Neural crest cell (in vitro differentiated cells): ENCODE measurements around the gene GPR162. TPM values are rescaled to one million over a fixed set of nuclear protein-coding genes. Genes with fewer than 3 reads are reported as not detected.

Experiments used
- DNase-seq: peaks from one replicate; pipeline ENCODE4 v3.0.0; 2021; ENCODE audit warnings: low read depth, mixed read lengths, low spot score
- H3K27ac Mint-ChIP-seq: one replicate; pipeline ENCODE4 v1.8.0; 2021; ENCODE audit warnings: mild to moderate bottlenecking, mixed read lengths; ENCODE audit not compliant: unreplicated experiment
- H3K27me3 Mint-ChIP-seq: 2 replicates; pipeline ENCODE4 v1.8.0; 2021; ENCODE audit warnings: low read depth, mild to moderate bottlenecking, mixed read lengths
- H3K36me3 Mint-ChIP-seq: 2 replicates; pipeline ENCODE4 v1.8.0; 2021; ENCODE audit warnings: low read depth, mild to moderate bottlenecking, mixed read lengths
- H3K4me1 Mint-ChIP-seq: 2 replicates; pipeline ENCODE4 v1.8.0; 2021; ENCODE audit warnings: mixed read lengths
- H3K4me3 Mint-ChIP-seq: one replicate; pipeline ENCODE4 v1.8.0; 2021; ENCODE audit warnings: mild to moderate bottlenecking, mixed read lengths
- H3K9me3 Mint-ChIP-seq: 2 replicates; pipeline ENCODE4 v1.8.0; 2021; ENCODE audit warnings: mixed read lengths
- total RNA-seq: library from RNA; stranded (reverse); gene quantifications from 2 replicates; pipeline ENCODE4 v1.2.1, GENCODE V29; 2021
- TF ChIP-seq, protein P1 (sequence below): fragments of 200-600 bp; sonication (generic); conservative IDR thresholded peaks from 2 replicates; pipeline ENCODE4 v1.5.0; 2021; ENCODE audit warnings: antibody characterized with exemption, mild to moderate bottlenecking

GPR162 gene
- total RNA-seq, 1 donor from 2014 or later, result 16.4 TPM

DNA sequence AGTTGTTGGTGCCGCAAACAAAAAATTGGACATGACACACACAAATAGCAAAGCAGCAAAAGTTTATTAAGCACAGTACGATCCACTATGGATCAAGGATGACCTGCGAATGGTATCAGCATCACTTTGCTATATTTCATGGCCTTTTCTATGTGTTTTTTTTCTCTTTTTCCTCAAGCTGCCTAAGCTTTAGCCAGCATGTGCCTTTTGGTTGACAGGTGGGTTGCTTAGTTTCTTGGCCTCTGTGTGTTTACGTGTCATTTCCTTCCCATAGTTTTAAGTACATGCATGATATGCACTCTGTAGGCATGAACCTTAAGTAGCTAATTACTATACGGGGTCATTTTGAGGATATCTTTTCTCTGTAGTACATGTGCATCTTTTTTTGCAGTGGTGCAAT is 22.5 kb upstream of the GPR162 start:
- no peak for DNase-seq
- TF ChIP-seq, protein P1, sequence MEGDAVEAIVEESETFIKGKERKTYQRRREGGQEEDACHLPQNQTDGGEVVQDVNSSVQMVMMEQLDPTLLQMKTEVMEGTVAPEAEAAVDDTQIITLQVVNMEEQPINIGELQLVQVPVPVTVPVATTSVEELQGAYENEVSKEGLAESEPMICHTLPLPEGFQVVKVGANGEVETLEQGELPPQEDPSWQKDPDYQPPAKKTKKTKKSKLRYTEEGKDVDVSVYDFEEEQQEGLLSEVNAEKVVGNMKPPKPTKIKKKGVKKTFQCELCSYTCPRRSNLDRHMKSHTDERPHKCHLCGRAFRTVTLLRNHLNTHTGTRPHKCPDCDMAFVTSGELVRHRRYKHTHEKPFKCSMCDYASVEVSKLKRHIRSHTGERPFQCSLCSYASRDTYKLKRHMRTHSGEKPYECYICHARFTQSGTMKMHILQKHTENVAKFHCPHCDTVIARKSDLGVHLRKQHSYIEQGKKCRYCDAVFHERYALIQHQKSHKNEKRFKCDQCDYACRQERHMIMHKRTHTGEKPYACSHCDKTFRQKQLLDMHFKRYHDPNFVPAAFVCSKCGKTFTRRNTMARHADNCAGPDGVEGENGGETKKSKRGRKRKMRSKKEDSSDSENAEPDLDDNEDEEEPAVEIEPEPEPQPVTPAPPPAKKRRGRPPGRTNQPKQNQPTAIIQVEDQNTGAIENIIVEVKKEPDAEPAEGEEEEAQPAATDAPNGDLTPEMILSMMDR, result no peak
- Mint-ChIP-seq H3K4me1 (no peaks in the 10 kb centered on the region), H3K4me3 (no peak overlapping the region), H3K9me3 (peaks cover 2% of the 10 kb centered on the region), H3K27ac (no peak overlapping the region), H3K36me3 (peaks cover 1% of the 10 kb centered on the region), H3K27me3 (no peaks in the 10 kb centered on the region)

DNA sequence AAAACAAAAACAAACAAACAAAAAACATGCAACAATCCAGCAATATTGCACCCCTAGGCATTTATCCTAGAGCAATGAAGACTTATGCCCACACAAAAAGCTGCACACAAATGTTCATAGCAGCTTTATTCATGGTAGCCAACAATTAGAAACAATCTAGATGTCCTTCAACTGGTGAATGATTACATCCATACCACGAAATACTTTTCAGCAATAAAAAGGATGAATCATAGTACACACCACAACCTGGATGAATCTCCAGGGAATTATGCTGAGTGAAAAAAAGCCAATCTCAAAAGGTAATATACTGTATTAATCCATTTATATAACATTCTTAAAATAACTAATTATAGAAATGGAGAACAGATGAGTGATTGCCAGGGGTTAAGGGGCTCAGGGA is 14.5 kb upstream of the GPR162 start:
- no peak overlapping the region for H3K27ac Mint-ChIP-seq
- no peaks in the 10 kb centered on the region for H3K27me3 Mint-ChIP-seq
- peaks cover 2% of the 10 kb centered on the region for H3K36me3 Mint-ChIP-seq
- H3K4me3 Mint-ChIP-seq, result no peak overlapping the region
- peaks cover 3% of the 10 kb centered on the region for H3K9me3 Mint-ChIP-seq
- TF ChIP-seq, protein P1, result no peak
- DNase-seq, result no peak
- peaks cover 8% of the 10 kb centered on the region for H3K4me1 Mint-ChIP-seq

DNA sequence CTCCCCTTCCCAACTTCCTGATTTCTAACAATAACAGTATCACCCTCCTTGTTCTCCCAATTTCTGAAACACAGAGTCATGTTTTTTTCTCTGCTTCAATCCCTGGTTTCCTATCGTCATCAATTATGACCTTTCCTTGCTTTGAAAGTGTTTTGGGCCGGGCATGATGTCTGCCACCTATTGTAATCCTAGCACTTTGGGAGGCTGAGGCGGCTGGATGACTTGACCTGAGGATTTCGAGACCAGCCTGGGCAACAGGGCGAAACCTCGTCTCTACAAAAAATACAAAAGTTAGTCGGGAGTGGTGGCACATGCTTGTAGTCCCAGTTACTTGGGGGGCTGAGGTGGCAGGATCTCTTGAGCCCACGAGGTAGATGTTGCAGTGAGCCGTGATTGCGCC is 12.6 kb upstream of the GPR162 start:
- no peak for DNase-seq
- H3K4me1 Mint-ChIP-seq, result peaks cover 13% of the 10 kb centered on the region
- no peak overlapping the region for H3K27ac Mint-ChIP-seq
- H3K4me3 Mint-ChIP-seq, result no peak overlapping the region
- TF ChIP-seq, protein P1, result no peak
- H3K27me3 Mint-ChIP-seq, result no peaks in the 10 kb centered on the region
- H3K9me3 Mint-ChIP-seq, result peaks cover 2% of the 10 kb centered on the region
- H3K36me3 Mint-ChIP-seq, result peaks cover 2% of the 10 kb centered on the region

DNA sequence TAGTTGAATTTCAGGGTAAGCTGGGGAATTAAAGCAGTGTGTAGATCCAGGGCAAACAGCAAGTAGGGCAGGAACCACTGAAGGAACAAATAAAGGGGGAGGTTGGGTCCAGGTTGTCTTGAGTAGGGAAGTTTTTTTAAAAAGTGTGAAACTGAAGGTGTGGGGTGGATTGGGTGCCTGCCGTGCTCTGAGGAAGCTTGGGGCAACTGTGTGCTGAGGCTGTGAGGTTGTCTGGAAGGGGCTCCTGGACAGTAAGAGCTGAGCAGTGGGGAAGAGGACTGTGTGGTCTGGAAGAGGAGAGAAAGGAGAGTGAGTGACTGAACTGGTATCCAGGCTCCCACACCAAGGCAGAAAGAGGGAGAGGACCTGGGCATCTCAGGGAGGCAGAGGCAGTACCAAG is 10.9 kb upstream of the GPR162 start:
- Mint-ChIP-seq H3K27me3 (no peaks in the 10 kb centered on the region), H3K4me1 (peaks cover 16% of the 10 kb centered on the region), H3K9me3 (no peaks in the 10 kb centered on the region), H3K4me3 (no peak overlapping the region), H3K27ac (no peak overlapping the region), H3K36me3 (no peaks in the 10 kb centered on the region)
- TF ChIP-seq, protein P1, result no peak
- DNase-seq, result no peak

DNA sequence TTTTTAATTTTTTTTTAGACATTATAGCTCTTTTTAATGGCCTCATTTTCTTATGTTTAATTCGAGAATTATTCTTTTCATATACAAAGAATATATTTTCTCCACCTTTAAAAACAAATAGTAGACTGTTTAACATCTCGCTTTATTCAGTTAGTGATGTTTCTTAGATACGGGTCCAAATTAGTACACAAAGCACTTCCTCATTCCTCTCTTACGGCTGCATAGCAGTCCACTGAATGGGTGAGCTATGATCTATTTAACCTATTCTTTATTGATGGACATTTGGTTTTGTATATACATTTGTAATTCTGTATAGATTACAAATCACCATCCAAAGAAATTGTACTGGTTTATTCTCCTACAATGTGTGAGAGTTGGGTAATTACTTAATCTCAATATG is 8.3 kb upstream of the GPR162 start:
- peaks cover 3% of the 10 kb centered on the region for H3K36me3 Mint-ChIP-seq

More for the DNA sequence above, 8.3 kb upstream of the GPR162 start:
- Mint-ChIP-seq H3K27me3 (no peaks in the 10 kb centered on the region), H3K4me3 (no peak overlapping the region), H3K4me1 (peaks cover 36% of the 10 kb centered on the region), H3K9me3 (no peaks in the 10 kb centered on the region), H3K27ac (no peak overlapping the region)
- DNase-seq, result no peak
- TF ChIP-seq, protein P1, result no peak
